Measurements from ENCODE around the gene ATAD3C. TPM values are rescaled to one million over a fixed set of nuclear protein-coding genes. Genes with fewer than 3 reads are reported as not detected.
"Not testable (repeated sequence)": the region's sequence is repeated elsewhere in the genome, so short reads cannot be mapped to it uniquely, and the experiment has no call there.

ATAD3C gene
- total and polyA plus RNA-seq, 2 of the 8 experiments (the other 6 are each of a cell fraction or from before 2014, with no cell fraction given) = 2.0 to 2.7 TPM

- Histone ChIP-seq H3K4me1 (replicated peaks in 1 of 4; ENCODE audit: control insufficient read depth in 3 of 4, insufficient read depth in 4 of 4, low read length in 3 of 4) (peaks cover 0 to 21% (median 13%) of the 10 kb centered on the region in 4 experiments; a peak in 6 of 7 replicates), H3K79me1 (ENCODE audit: low read depth, low read length) (peaks cover 20% of the 10 kb centered on the region), H3K79me2 (ENCODE audit: control insufficient read depth in 1 of 2, insufficient read depth in 2 of 2, low read length in 2 of 2) (peaks cover 15 to 54% of the 10 kb centered on the region in 2 experiments), H4K20me1 (replicated peaks in 1 of 2; ENCODE audit: control insufficient read depth in 1 of 2, insufficient read depth in 2 of 2, low read length in 2 of 2) (peaks cover 11 to 26% of the 10 kb centered on the region in 2 experiments), H3K36me3 (ENCODE audit: control insufficient read depth in 2 of 4, insufficient read depth in 4 of 4, low read length in 3 of 4) (peaks cover 21 to 54% (median 35%) of the 10 kb centered on the region in 4 experiments), H3K23me2 (ENCODE audit: low read depth, low read length) (peaks cover 21% of the 10 kb centered on the region)
- H2AK5ac ChIP-seq (ENCODE audit: low read depth, low read length); DNase-seq (ENCODE audit: low read depth in 1 of 2, low spot score in 2 of 2); H2BK20ac ChIP-seq (ENCODE audit: low read length); H2BK12ac ChIP-seq (ENCODE audit: low read depth, low read length); H4K5ac ChIP-seq (ENCODE audit: insufficient read length, low read depth, low read length); H3K56ac ChIP-seq (replicated peaks; ENCODE audit: insufficient read length, low read depth, low read length); H3K27ac ChIP-seq (ENCODE audit: low read depth, low read length); H2BK5ac ChIP-seq (ENCODE audit: low read depth, low read length); H3K23ac ChIP-seq (ENCODE audit: insufficient read length); H3K4me3 ChIP-seq (ENCODE audit: extremely low read depth in 1 of 4, insufficient read depth in 2 of 4, low read depth in 3 of 4, low read length in 4 of 4); H4K91ac ChIP-seq (replicated peaks; ENCODE audit: insufficient read length, low read length); H2AFZ ChIP-seq (ENCODE audit: low read length); H3K9me3 ChIP-seq (ENCODE audit: insufficient read depth in 2 of 2, low read depth in 1 of 2, low read length in 1 of 2); H3K14ac ChIP-seq (ENCODE audit: insufficient read length); H4K8ac ChIP-seq (ENCODE audit: extremely low read depth, insufficient read depth, low read length); FAIRE-seq; H3K4me2 ChIP-seq (ENCODE audit: insufficient read depth in 1 of 2, low read depth in 2 of 2, low read length in 2 of 2); H2BK120ac ChIP-seq (replicated peaks; ENCODE audit: low read depth, low read length); H3K9ac ChIP-seq (replicated peaks in 1 of 4; ENCODE audit: extremely low read depth in 1 of 4, low read depth in 3 of 4, low read length in 3 of 4); H3K18ac ChIP-seq (ENCODE audit: extremely low read depth, low read length); H2BK15ac ChIP-seq (ENCODE audit: low read length); H3K27me3 ChIP-seq (replicated peaks in 1 of 4; ENCODE audit: control insufficient read depth in 3 of 4, extremely low read depth in 1 of 4, insufficient read depth in 3 of 4, low read length in 3 of 4); H3K4ac ChIP-seq (replicated peaks; ENCODE audit: insufficient read length, low read depth, low read length): not testable (repeated sequence)
- CTCF ChIA-PET (ENCODE audit: partially characterized antibody) = interaction anchor here (0.8 to 3.6 kb wide), 22 partner anchors 8 to 148 kb away, joined by 3 to 32 read pairs (median 6); partner anchors contain the start of gene AURKAIP1
- POLR2A ChIA-PET (ENCODE audit: partially characterized antibody) = interaction anchor here (0.6 to 27.7 kb wide), 11 partner anchors 8 to 149 kb away, joined by 3 to 719 read pairs (median 4); partner anchors contain the start of genes ANKRD65, AURKAIP1, CCNL2 and VWA1
- 0 out of 2 replicates have a peak, but pooled peaks have one; percentile 13 for TF ChIP-seq POLR2AphosphoS5 (IDR thresholded peaks at IDR 0.05; ENCODE audit: low read depth, low read length)
- WGBS, 2 experiments (ENCODE audit: extremely low coverage in 1 of 2, insufficient coverage in 1 of 2, insufficient read length in 1 of 2, insufficient replicate concordance in 2 of 2, low coverage in 1 of 2, low lambda C conversion rate in 2 of 2, missing lambda C conversion rate in 1 of 2) = 93% methylated on average over 9 of the region's 9 CpGs; no CpG with 5 or more reads in 1 of the 2 experiments
These were observed 46.5 kb upstream of the ATAD3C start for GRCh38 chr1:1402901-1403392.

All from H1 (cell line).